Effector memory CD4-positive, alpha-beta T cell (primary cell): ENCODE results near the gene RELB.
"Not testable (repeated sequence)": the region's sequence is repeated elsewhere in the genome, so short reads cannot be mapped to it uniquely, and the experiment has no call there.

Source experiments
- DNase-seq, 3 donors: peaks; one replicate each; pipeline ENCODE4 v3.0.0-alpha.2; 2020
- H3K27ac ChIP-seq: 2 replicates; pipeline ENCODE4 v1.7.0; 2013; ENCODE audit warnings: mild to moderate bottlenecking, low read length, moderate library complexity; ENCODE audit not compliant: insufficient read depth, poor library complexity, severe bottlenecking
- H3K27me3 ChIP-seq: replicated peaks from 2 replicates; pipeline ENCODE4 v1.7.0; 2013; ENCODE audit warnings: mild to moderate bottlenecking, low read length; ENCODE audit not compliant: insufficient read depth, control insufficient read depth, poor library complexity, severe bottlenecking
- H3K36me3 ChIP-seq: 2 replicates; pipeline ENCODE4 v1.7.0; 2013; ENCODE audit warnings: mild to moderate bottlenecking, low read length, moderate library complexity; ENCODE audit not compliant: control insufficient read depth, insufficient read depth
- H3K4me1 ChIP-seq: 2 replicates; pipeline ENCODE4 v1.7.0; 2013; ENCODE audit warnings: low read length, mild to moderate bottlenecking; ENCODE audit not compliant: control insufficient read depth, insufficient read depth, poor library complexity, severe bottlenecking
- H3K4me3 ChIP-seq: 2 replicates; pipeline ENCODE4 v1.7.0; 2013; ENCODE audit warnings: low read length, low read depth, mild to moderate bottlenecking; ENCODE audit not compliant: insufficient read depth, poor library complexity, severe bottlenecking
- H3K9me3 ChIP-seq: 2 replicates; pipeline ENCODE4 v1.7.0; 2013; ENCODE audit warnings: mild to moderate bottlenecking, low read length, moderate library complexity; ENCODE audit not compliant: control insufficient read depth

The RELB gene

GRCh38 chr19:44999131-44999925 is 1.9 kb upstream of the RELB start:
- DNase-seq, H3K9me3 ChIP-seq: not testable (repeated sequence)
- peak overlapping the region; percentile 37 for H3K27ac ChIP-seq

GRCh38 chr19:45000665-45001064 is 599 bp upstream of the RELB start:
- H3K27me3 ChIP-seq, H3K9me3 ChIP-seq, H3K4me1 ChIP-seq, DNase-seq, H3K36me3 ChIP-seq: not testable (repeated sequence)
- H3K27ac ChIP-seq, result peak overlapping the region; percentile 84
- H3K4me3 ChIP-seq, result peak overlapping the region; percentile 38

More at GRCh38 chr19:44999131-44999925, 1.9 kb upstream of the RELB start:
- H3K27me3 ChIP-seq, H3K4me3 ChIP-seq, H3K36me3 ChIP-seq, H3K4me1 ChIP-seq: not testable (repeated sequence)

GRCh38 chr19:45003485-45003884 is 2.2 kb downstream of the RELB start:
- no peaks in the 10 kb centered on the region for H3K9me3 ChIP-seq
- H3K4me3 ChIP-seq, result no peak overlapping the region
- DNase-seq, result no peak
- H3K4me1 ChIP-seq, result no peaks in the 10 kb centered on the region
- H3K36me3 ChIP-seq, result peaks cover 18% of the 10 kb centered on the region
- H3K27ac ChIP-seq, result no peak overlapping the region
- H3K27me3 ChIP-seq, result no peaks in the 10 kb centered on the region

- H3K36me3 ChIP-seq, result peaks cover 25% of the 10 kb centered on the region
- no peak for DNase-seq
Measured at GRCh38 chr19:45005787-45006186, 4.5 kb downstream of the RELB start.

GRCh38 chr19:45008552-45008951 is 7.3 kb downstream of the RELB start:
- H3K36me3 ChIP-seq, result peaks cover 33% of the 10 kb centered on the region
- H3K27me3 ChIP-seq, result no peaks in the 10 kb centered on the region
- H3K27ac ChIP-seq, result no peak overlapping the region
- no peak for DNase-seq
- H3K4me1 ChIP-seq, result no peaks in the 10 kb centered on the region
- no peak overlapping the region for H3K4me3 ChIP-seq
- H3K9me3 ChIP-seq, result no peaks in the 10 kb centered on the region

More at GRCh38 chr19:45005787-45006186, 4.5 kb downstream of the RELB start:
- no peak overlapping the region for H3K27ac ChIP-seq
- H3K9me3 ChIP-seq, result no peaks in the 10 kb centered on the region
- no peak overlapping the region for H3K4me3 ChIP-seq
- no peaks in the 10 kb centered on the region for H3K4me1 ChIP-seq
- H3K27me3 ChIP-seq, result no peaks in the 10 kb centered on the region

GRCh38 chr19:45009625-45010255 is 8.5 kb downstream of the RELB start:
- DNase-seq, result no peak
- Histone ChIP-seq H3K27ac (no peak overlapping the region), H3K9me3 (no peaks in the 10 kb centered on the region), H3K4me1 (no peaks in the 10 kb centered on the region), H3K4me3 (no peak overlapping the region), H3K36me3 (peaks cover 38% of the 10 kb centered on the region), H3K27me3 (no peaks in the 10 kb centered on the region)

- Histone ChIP-seq H3K4me1 (no peaks in the 10 kb centered on the region), H3K9me3 (no peaks in the 10 kb centered on the region), H3K4me3 (no peak overlapping the region), H3K27me3 (no peaks in the 10 kb centered on the region), H3K36me3 (peaks cover 41% of the 10 kb centered on the region), H3K27ac (no peak overlapping the region)
- no peak for DNase-seq
Measured at GRCh38 chr19:45010306-45010705, 9.0 kb downstream of the RELB start.

- H3K27ac ChIP-seq, result no peak overlapping the region
Measured at GRCh38 chr19:45011959-45012358, 10.7 kb downstream of the RELB start.

GRCh38 chr19:45016388-45017314 is 15.4 kb downstream of the RELB start:
- no peak overlapping the region for H3K4me3 ChIP-seq
- no peaks in the 10 kb centered on the region for H3K27me3 ChIP-seq
- DNase-seq, result peak; percentile 81 to 86 (median 84)
- H3K9me3 ChIP-seq, result no peaks in the 10 kb centered on the region
- H3K36me3 ChIP-seq, result peaks cover 30% of the 10 kb centered on the region
- H3K27ac ChIP-seq, result peak overlapping the region; percentile 93
- H3K4me1 ChIP-seq, result peaks cover 6% of the 10 kb centered on the region

More at GRCh38 chr19:45011959-45012358, 10.7 kb downstream of the RELB start:
- Histone ChIP-seq H3K36me3 (peaks cover 33% of the 10 kb centered on the region), H3K27me3 (no peaks in the 10 kb centered on the region), H3K9me3 (no peaks in the 10 kb centered on the region), H3K4me3 (no peak overlapping the region), H3K4me1 (peaks cover 4% of the 10 kb centered on the region)
- no peak for DNase-seq
